PC-9 (cell line): ENCODE results near the gene FXYD3.

ENCODE experiments used
- CTCF ChIP-seq: fragments of 200-600 bp; sonication (generic); conservative IDR thresholded peaks from 2 replicates; pipeline ENCODE4 v1.6.1; 2017; ENCODE audit warnings: mixed run types, antibody characterized with exemption, mild to moderate bottlenecking, moderate library complexity
- EZH2 ChIP-seq: fragments of 200-600 bp; sonication (generic); IDR thresholded peaks from 2 replicates; pipeline ENCODE4 v1.8.0; 2017; ENCODE audit warnings: antibody characterized with exemption, low read depth

- no peak for TF ChIP-seq EZH2
- no peak for TF ChIP-seq CTCF
Measured at GRCh38 chr19:35070471-35070870, 45.2 kb upstream of the FXYD3 start.
